H9 (cell line): Measurements from ENCODE around the gene USP12. TPM values are rescaled to one million over a fixed set of nuclear protein-coding genes. Genes with fewer than 3 reads are reported as not detected.

Experiments used
- DNase-seq: peaks from one replicate; pipeline ENCODE4 v3.0.0-alpha.2; 2017
- H2AFZ ChIP-seq: one replicate; pipeline ENCODE4 v1.6.1; 2013; ENCODE audit warnings: mild to moderate bottlenecking, low read length, control low read depth, moderate library complexity
- H2AK5ac ChIP-seq: 2 replicates; pipeline ENCODE4 v1.6.1; 2013; ENCODE audit warnings: low read length, control low read depth, mixed read lengths; ENCODE audit not compliant: insufficient read length
- H2BK120ac ChIP-seq: one replicate; pipeline ENCODE4 v1.6.1; 2013; ENCODE audit warnings: low read depth, mild to moderate bottlenecking, low read length, control low read depth, inconsistent platforms; ENCODE audit not compliant: poor library complexity, severe bottlenecking
- H2BK12ac ChIP-seq: 2 replicates; pipeline ENCODE4 v1.6.1; 2013; ENCODE audit warnings: low read length, control low read depth, mixed read lengths, low read depth; ENCODE audit not compliant: insufficient read length
- H2BK15ac ChIP-seq: 2 replicates; pipeline ENCODE4 v1.6.1; 2013; ENCODE audit warnings: low read depth, low read length, control low read depth
- H2BK20ac ChIP-seq: one replicate; pipeline ENCODE4 v1.6.1; 2013; ENCODE audit warnings: low read depth, mild to moderate bottlenecking, low read length, control low read depth, inconsistent platforms; ENCODE audit not compliant: poor library complexity, severe bottlenecking
- H2BK5ac ChIP-seq: 2 replicates; pipeline ENCODE4 v1.6.1; 2013; ENCODE audit warnings: low read length, control low read depth, mixed read lengths; ENCODE audit not compliant: insufficient read length
- H3K14ac ChIP-seq: 2 replicates; pipeline ENCODE4 v1.6.1; 2013; ENCODE audit warnings: low read length, control low read depth; ENCODE audit not compliant: insufficient read depth
- H3K18ac ChIP-seq: 2 replicates; pipeline ENCODE4 v1.6.1; 2013; ENCODE audit warnings: low read depth, mild to moderate bottlenecking, mixed read lengths, low read length, control low read depth; ENCODE audit not compliant: insufficient read length
- H3K23ac ChIP-seq: 2 replicates; pipeline ENCODE4 v1.6.1; 2013; ENCODE audit warnings: low read length, control low read depth, mixed read lengths, low read depth; ENCODE audit not compliant: insufficient read length
- H3K23me2 ChIP-seq: 2 replicates; pipeline ENCODE4 v1.6.1; 2013; ENCODE audit warnings: low read depth, mild to moderate bottlenecking, mixed read lengths, low read length, control low read depth; ENCODE audit not compliant: insufficient read length, poor library complexity, severe bottlenecking
- H3K27ac ChIP-seq: 2 replicates; pipeline ENCODE4 v1.5.1; 2013; ENCODE audit warnings: low read length, control low read depth, mixed read lengths, low read depth; ENCODE audit not compliant: insufficient read length
- H3K27me3 ChIP-seq: 2 replicates; pipeline ENCODE4 v1.6.1; 2013; ENCODE audit warnings: low read length, control low read depth, inconsistent platforms; ENCODE audit not compliant: insufficient read depth
- H3K4ac ChIP-seq: 2 replicates; pipeline ENCODE4 v1.6.1; 2013; ENCODE audit warnings: low read depth, mild to moderate bottlenecking, control low read depth, inconsistent platforms, low read length, moderate library complexity
- H3K4me1 ChIP-seq: 2 replicates; pipeline ENCODE4 v1.6.1; 2013; ENCODE audit warnings: low read length, control low read depth, inconsistent platforms; ENCODE audit not compliant: insufficient read depth
- H3K4me2 ChIP-seq: 2 replicates; pipeline ENCODE4 v1.6.1; 2013; ENCODE audit warnings: low read length, control low read depth, mixed read lengths; ENCODE audit not compliant: insufficient read length, insufficient read depth
- H3K56ac ChIP-seq: 2 replicates; pipeline ENCODE4 v1.6.1; 2013; ENCODE audit warnings: low read depth, mild to moderate bottlenecking, mixed read lengths, low read length, control low read depth; ENCODE audit not compliant: insufficient read length
- H3K79me1 ChIP-seq: 2 replicates; pipeline ENCODE4 v1.6.1; 2013; ENCODE audit warnings: low read depth, mild to moderate bottlenecking, moderate library complexity, low read length, control low read depth, inconsistent platforms; ENCODE audit not compliant: insufficient read depth, poor library complexity, severe bottlenecking
- H3K79me2 ChIP-seq: 2 replicates; pipeline ENCODE4 v1.6.1; 2013; ENCODE audit warnings: low read length, control low read depth, inconsistent platforms; ENCODE audit not compliant: insufficient read depth
- H3K9ac ChIP-seq: 2 replicates; pipeline ENCODE4 v1.6.1; 2013; ENCODE audit warnings: low read length, control low read depth, mixed read lengths; ENCODE audit not compliant: insufficient read length; ENCODE audit errors: extremely low read depth
- H3K9me3 ChIP-seq: one replicate; pipeline ENCODE4 v1.6.1; 2013; ENCODE audit warnings: low read depth, low read length, inconsistent platforms; ENCODE audit not compliant: control insufficient read depth
- H3T11ph ChIP-seq: one replicate; pipeline ENCODE4 v1.6.1; 2013; ENCODE audit warnings: mild to moderate bottlenecking, low read length, control low read depth, inconsistent platforms
- H4K20me1 ChIP-seq: one replicate; pipeline ENCODE4 v1.6.1; 2013; ENCODE audit not compliant: control insufficient read depth, insufficient read length, insufficient read depth
- H4K5ac ChIP-seq: 2 replicates; pipeline ENCODE4 v1.6.1; 2013; ENCODE audit warnings: low read depth, mild to moderate bottlenecking, mixed read lengths, low read length, control low read depth; ENCODE audit not compliant: insufficient read length
- H4K8ac ChIP-seq: replicated peaks from 2 replicates; pipeline ENCODE4 v1.6.1; 2013; ENCODE audit warnings: low read length, control low read depth, mixed read lengths, low read depth; ENCODE audit not compliant: insufficient read length
- H4K91ac ChIP-seq: 2 replicates; pipeline ENCODE4 v1.6.1; 2013; ENCODE audit warnings: low read depth, mild to moderate bottlenecking, moderate library complexity, mixed read lengths, low read length, control low read depth; ENCODE audit not compliant: insufficient read length
- H3K27ac Mint-ChIP-seq, 3 experiments: 2 replicates in 2 of 3; 3 replicates in 1 of 3; pipeline ENCODE4 v1.8.0; 2020 to 2021; ENCODE audit warnings: mixed read lengths in 3 of 3, mild to moderate bottlenecking in 1 of 3, moderate library complexity in 1 of 3
- H3K27me3 Mint-ChIP-seq: 2 replicates; pipeline ENCODE4 v1.8.0; 2021; ENCODE audit warnings: low read depth, mild to moderate bottlenecking, moderate library complexity, mixed read lengths
- H3K36me3 Mint-ChIP-seq, 3 experiments: 2 replicates in 2 of 3; 3 replicates in 1 of 3; pipeline ENCODE4 v1.8.0; 2020 to 2021; ENCODE audit warnings: low read depth in 3 of 3, mixed read lengths in 3 of 3; ENCODE audit not compliant: insufficient read depth in 1 of 3
- H3K4me1 Mint-ChIP-seq, 2 experiments: 2 replicates each; pipeline ENCODE4 v1.8.0; 2020; ENCODE audit warnings: mixed read lengths in 2 of 2
- H3K4me3 Mint-ChIP-seq, 2 experiments: 2 replicates in 1 of 2; 3 replicates in 1 of 2; pipeline ENCODE4 v1.8.0; 2020 to 2021; ENCODE audit warnings: mild to moderate bottlenecking in 2 of 2, mixed read lengths in 2 of 2, moderate library complexity in 1 of 2
- H3K9me3 Mint-ChIP-seq, 2 experiments: 2 replicates in 1 of 2; 3 replicates in 1 of 2; pipeline ENCODE4 v1.8.0; 2020; ENCODE audit warnings: mild to moderate bottlenecking in 2 of 2, mixed read lengths in 2 of 2, moderate library complexity in 1 of 2
- CTCF ChIP-seq: fragments of 200-600 bp; sonication (generic); conservative IDR thresholded peaks from 3 replicates; pipeline ENCODE4 v1.8.0; 2021; ENCODE audit warnings: antibody characterized with exemption, mild to moderate bottlenecking
- WGBS: extraction: QIAGEN DNeasy Blood & Tissue Kit; methylation state at CpG from one replicate; pipeline ENCODE4 v1.1.7; 2013; ENCODE audit warnings: missing lambda C conversion rate, low lambda C conversion rate, mixed read lengths; ENCODE audit not compliant: insufficient read length; ENCODE audit errors: extremely low coverage; 5-methylcytosine and 5-hydroxymethylcytosine counted together
- total RNA-seq: library from RNA; stranded (reverse); gene quantifications from 2 replicates; pipeline ENCODE4 v1.2.1, GENCODE V29; 2021

The USP12 gene
- total RNA-seq, 1 experiment from 2014 or later: 24.8 TPM

- Mint-ChIP-seq H3K4me1 (peaks cover 22 to 23% of the 10 kb centered on the region in 2 experiments), H3K4me3 (no peak overlapping the region), H3K27ac (peak overlapping the region in 1 of 3 experiments; percentile 39; a peak in 1 of 7 replicates), H3K9me3 (no peaks in the 10 kb centered on the region), H3K27me3 (no peaks in the 10 kb centered on the region), H3K36me3 (no peaks in the 10 kb centered on the region)
- Histone ChIP-seq H3K4me2 (no peak overlapping the region), H3K79me1 (no peaks in the 10 kb centered on the region), H3K14ac (no peak overlapping the region), H3K79me2 (no peaks in the 10 kb centered on the region), H3K27me3 (no peaks in the 10 kb centered on the region), H2BK120ac (no peak overlapping the region), H3K23me2 (no peaks in the 10 kb centered on the region), H4K20me1 (no peaks in the 10 kb centered on the region), H3K4me1 (no peaks in the 10 kb centered on the region), H4K8ac (no peak overlapping the region), H3K9me3 (no peaks in the 10 kb centered on the region), H4K5ac (no peak overlapping the region), H3T11ph (no peak overlapping the region), H2BK12ac (no peak overlapping the region), H4K91ac (no peak overlapping the region), H2AFZ (no peak overlapping the region), H3K4ac (no peak overlapping the region), H2BK15ac (no peak overlapping the region), H2AK5ac (no peak overlapping the region), H3K27ac (no peak overlapping the region), H2BK20ac (no peak overlapping the region), H3K18ac (no peak overlapping the region), H3K9ac (no peak overlapping the region), H3K23ac (no peak overlapping the region), H3K56ac (no peak overlapping the region), H2BK5ac (no peak overlapping the region)
- no peak for DNase-seq
- no peak for TF ChIP-seq CTCF
- no CpG with 5 or more reads among the region's 10 CpGs for WGBS
These were observed 21.9 kb upstream of the USP12 start for GRCh38 chr13:27193496-27193895.
